ENCODE measurements around the gene MRPS9.

MRPS9 gene

GRCh38 chr2:105144152-105144940, 106.5 kb downstream of the MRPS9 start:
- no peak for TF ChIP-seq CTCF (conservative IDR thresholded peaks at IDR 0.05; ENCODE audit: low read depth, low read length)
- no peak for DNase-seq (ENCODE audit: low read depth)
- H3K4me3 ChIP-seq (ENCODE audit: low read length), result peak overlapping the region; percentile 30

- no peak for DNase-seq (ENCODE audit: low read depth)
- no peak for TF ChIP-seq CTCF (conservative IDR thresholded peaks at IDR 0.05; ENCODE audit: low read depth, low read length)
- H3K4me3 ChIP-seq (ENCODE audit: low read length), result no peak overlapping the region
Measured at GRCh38 chr2:105144941-105145300, 107.1 kb downstream of the MRPS9 start.

- no peak for DNase-seq (ENCODE audit: low read depth)
- no peak for TF ChIP-seq CTCF (conservative IDR thresholded peaks at IDR 0.05; ENCODE audit: low read depth, low read length)
- no peak overlapping the region for H3K4me3 ChIP-seq (ENCODE audit: low read length)
Measured at GRCh38 chr2:105149272-105149671, 111.4 kb downstream of the MRPS9 start.

Measured in retinal pigment epithelial cell (primary cell).